HG03571 (cell line): ENCODE results near the gene CLEC16A.

ENCODE experiments used
- ATAC-seq: cut with Tn5 transposase; IDR thresholded peaks from one replicate; pipeline ENCODE4 v1.9.1; 2021; ENCODE audit not compliant: unreplicated experiment

CLEC16A gene

DNA sequence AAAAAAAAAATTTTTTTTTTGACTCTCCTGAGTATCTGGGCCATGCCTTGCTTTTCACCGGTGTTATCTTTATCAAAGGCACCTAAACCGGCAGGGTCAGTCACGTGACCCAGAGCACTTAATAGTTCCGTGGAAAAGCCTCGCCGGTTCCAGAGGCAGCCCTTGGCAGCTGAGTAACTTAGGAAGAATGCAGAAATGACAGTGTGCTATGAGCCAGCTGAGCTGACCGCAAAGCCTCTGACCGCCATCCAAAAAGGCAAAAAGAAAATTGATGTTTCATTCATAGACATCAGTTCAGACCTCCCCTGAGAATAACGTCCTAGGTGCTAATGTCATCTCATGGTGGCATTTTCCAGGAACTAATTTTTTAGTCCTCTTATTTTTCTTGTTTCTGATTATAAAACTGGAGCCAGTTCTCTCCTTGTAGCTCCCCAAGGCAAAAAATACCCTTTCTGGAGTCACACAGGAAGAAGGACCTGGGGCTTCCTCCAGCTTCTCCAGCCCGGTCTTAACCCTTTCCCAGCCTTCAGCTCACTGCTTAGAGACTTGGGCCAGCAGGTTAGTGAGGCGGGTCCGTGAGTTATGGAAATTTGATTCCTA is 189.1 kb downstream of the CLEC16A start:
- ATAC-seq = no peak

DNA sequence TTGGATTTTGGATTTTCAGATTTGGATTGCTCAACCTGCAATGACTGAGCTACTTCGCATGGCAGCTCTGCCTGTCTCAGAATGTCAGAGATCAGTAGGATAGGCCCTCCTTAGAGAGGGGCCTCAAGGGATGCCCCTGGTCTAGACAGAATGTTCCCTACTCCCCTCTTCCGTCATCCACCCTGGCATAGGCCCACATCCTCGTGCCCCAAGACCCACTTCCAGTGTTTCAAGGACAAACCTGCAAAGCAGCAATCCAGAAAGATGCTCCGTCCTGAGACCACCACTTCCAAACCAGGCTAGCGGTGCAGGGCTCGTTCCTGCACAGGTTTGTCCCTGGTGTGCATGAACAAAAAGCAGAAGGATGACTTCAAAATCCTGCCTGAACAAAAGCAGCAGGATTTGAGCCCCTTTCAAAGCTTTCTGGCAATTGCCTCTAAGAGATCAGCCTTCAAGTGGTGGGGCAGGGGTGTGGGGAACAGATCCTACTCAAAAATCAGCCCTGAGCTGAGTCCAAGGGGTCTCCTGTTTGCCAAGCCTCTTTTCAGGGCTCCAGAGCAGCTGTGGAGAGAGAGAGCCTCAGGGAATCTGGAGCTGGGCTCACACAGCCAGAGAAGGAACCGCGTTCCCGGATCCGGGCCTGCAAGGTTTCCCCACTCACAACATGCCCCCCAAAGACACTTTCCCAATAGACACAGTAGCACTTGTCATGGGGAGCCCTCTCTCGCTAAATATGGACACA is 190.5 kb downstream of the CLEC16A start:
- no peak for ATAC-seq

DNA sequence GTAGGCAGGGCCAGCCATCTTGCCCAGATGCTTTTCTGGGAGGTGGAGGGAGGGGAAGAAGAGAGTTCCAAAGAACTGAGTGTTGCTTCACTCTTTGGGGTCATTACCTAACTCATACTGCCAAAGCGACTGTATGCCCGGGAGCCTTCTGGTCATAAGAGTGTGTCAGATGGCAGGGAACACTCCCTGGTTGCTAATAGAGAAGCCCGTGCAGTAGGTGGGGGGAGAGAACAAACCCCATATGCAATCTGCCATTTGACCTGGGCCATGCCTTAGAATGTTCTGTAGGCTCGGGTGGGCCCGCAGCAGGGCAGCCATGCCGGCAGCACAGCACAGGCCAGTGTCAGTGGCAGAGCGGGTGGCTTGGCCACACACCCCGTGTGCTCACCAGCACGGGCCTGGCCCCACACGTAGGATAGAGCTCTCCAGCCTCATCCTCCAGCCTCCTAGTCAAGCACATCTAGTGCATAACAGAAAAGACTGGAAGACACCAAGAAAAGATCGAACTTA is 191.2 kb downstream of the CLEC16A start:
- ATAC-seq = no peak

DNA sequence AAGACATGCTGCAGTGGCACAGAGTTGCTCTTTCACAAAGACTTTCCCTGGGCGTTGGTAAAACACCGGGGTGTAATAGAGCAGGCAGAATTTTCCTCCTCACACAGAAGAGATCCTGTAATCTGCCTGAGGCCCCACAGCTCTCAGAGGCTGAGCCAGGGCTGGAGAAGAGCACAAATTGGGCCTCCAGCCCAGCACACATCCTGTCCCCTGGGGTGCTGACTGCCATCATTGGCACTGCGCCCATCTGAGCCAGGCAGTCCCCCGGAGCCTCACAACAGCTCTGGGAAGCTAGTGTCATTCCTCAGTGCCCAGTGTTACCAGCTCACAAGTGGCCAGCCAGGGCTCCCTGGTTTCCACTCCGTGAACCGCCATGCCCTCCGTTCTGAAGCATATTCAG is 192.2 kb downstream of the CLEC16A start:
- ATAC-seq = no peak

DNA sequence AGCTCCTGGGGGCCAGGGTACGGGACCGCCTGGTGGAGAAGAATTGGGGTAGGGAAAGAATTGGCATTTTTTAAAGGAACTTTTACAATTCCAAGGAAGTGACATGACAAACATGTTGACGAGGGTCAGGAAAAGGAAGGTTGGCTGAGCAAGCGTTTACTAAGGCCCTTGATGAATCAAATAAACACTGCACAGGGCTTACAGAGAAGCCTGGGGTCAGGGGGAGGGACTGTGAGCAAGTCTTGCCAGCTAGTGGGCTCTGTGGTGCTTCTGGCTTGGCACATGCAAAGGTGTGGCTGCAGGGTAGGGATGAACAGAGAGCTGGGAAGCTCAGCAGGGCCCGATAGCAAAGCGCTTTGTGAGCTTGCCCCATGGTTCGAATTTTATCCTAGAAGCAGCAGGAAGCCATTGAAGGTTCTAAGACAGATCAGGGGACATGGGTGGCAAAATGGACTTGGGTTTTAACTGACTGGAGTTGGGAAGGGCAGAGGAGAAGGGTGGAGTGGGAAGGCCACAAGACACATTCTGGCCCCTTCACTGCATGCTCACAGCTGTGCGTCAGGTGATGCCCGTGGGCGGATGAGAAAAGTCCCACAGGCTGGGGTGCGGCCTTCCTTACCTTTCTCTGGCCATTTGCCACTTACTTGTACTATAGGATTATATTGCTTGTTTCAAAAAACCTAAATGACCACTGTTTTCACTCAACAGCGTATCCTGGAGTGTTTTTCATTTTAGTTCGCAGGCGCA is 193.8 kb downstream of the CLEC16A start:
- no peak for ATAC-seq

DNA sequence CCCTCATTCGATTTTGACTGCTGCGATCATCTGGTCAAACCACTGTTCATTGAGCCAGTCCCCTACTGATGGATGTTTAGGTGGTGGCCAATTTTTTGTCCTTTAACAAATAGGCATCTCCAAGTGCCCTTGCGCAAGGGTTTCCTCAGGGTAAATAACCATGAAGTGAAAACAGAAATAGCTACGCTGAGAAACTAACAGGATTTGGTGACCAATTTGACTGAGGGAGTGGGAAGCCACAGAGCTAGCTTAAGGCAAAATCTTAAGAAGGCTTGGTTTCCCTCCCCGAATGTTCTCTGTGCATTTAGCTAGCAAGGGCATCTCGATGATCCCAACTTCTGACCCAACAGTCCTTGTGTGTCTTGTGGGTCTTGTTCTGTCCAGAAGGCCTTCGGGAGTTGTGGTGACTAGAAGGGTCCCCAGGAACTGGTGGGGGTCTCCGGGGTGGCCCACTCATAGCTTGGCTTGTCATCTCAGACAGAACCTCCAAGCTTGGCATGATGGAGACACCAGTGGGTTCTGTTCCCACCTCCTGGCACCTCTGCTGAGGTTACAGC is 194.5 kb downstream of the CLEC16A start:
- ATAC-seq = no peak

DNA sequence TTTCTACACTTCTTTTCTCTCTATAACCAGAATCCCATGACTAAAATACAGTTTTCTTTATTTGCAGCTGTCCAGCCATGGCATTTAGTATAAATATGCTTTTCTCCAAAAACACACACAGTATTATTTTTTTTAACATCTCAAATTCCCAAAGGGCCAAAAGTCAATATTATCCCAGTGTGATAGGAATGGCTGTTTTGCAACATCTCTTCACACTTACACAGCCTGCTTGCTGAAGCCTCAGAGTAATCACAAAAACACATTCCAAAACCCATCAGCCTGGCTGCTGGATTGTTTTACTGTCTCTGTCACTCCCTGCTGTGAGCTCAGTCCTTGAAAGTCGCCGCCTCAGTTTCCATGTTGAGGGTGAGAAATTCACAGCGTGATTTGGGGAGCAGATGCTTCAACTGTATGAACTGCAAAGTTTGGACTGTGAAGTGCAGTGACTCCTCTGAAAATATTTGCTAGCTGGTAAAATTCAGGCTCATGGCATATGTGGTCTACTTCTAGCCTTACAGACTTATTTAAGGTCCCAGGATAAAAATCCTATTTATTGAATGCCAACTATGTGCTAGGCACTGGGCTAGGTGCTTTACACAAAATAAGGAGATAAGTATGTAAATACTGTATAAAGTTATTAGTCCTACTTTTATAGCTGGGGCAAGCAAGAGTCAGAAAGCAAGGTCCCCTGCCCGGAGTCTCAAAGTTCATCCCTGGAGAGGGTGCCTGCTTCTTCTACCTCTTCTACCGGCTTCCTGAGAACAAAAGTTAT is 195.1 kb downstream of the CLEC16A start:
- ATAC-seq = no peak

DNA sequence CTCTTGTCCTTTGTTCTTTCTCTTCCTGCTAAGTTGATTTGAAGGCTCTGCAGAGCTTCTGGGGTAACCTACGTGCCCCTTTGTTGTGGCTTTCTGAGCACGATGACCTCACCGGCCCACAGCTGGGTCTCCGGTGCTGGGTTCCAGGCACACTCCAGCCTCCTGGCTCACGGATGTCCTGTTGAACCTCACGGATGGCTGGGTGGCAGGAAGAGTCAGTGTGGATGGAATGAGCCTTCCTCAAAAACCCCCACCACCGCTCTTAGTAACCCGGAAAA is 195.7 kb downstream of the CLEC16A start:
- no peak for ATAC-seq

DNA sequence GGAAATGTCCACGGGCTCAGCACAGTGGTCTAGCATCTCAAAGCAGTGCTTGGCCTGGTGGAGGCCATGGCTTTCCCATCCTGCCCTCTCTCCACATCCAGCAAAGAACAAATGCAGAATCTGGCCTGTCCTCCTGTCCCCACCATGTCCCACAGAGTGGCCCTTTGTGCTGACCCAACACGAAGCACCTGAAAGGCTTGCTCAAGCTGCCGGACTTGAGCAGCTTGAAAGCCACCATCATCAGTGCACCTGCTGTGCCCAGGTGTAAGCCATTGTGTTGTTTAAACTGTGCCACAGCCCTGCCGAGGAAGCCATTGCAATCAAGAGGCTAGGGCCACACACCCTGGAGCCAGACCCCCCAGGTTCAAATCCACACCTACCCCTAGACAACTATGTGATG is 196.1 kb downstream of the CLEC16A start:
- ATAC-seq = no peak

DNA sequence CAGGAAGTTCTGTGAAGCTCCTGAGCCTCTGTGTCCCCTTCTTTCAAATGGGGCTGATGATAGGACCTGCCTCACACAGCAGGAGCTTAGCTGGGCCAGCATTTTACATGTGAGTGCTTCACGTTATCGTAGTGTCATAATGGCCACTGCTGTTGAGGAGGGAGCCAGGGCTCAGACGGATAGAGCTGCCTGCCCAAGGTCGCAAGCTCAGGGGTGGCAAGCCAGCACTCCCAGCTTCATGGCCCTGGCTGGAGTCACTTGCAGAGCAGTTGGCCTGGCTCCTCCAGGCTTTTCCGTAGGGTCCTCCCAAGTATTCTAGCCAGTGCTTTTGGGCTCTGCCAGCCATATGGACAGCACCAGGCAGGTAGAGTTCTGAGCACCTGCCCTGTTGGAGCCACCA is 196.5 kb downstream of the CLEC16A start:
- ATAC-seq = no peak

DNA sequence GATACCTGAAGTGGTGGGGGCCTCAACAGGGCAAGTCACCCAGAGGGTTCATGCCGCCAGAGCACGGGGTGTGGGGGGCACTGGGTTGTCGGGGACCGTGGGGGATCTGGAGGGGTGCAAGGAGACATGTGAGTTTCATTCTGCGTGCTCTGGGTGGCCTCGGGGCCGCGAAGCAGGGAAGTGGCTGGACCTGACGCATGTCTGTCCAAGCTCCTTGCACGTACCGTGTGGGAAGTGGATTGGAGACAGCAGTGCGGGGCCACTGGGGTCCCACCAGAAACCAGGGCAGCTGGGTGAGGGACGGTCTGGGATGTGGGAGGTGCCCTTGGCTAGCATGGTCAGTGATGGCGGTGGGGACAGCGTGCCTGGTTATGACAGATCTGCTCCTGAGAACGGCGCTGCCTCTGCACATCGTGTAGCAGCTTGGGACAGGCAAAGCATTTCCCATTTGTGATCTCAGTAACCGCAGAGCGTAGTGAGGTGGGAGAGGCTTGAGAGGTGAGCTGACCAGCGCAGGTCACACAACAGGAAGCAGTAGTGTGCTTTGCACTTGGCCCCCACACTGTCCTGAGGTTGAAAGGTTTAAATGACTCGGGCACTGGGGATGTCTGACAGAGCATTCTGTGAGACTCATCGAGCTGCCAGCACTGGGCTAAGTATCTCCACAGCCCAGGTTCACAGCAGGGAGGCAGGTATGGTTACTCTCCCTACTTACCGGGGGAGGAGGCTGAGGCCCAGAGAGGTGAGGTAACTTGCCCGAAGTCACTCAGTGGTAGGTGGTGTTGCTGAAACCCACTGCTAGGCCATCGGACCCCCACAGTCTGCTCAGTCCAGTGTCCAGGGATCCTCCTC is 197.3 kb downstream of the CLEC16A start:
- ATAC-seq = no peak

DNA sequence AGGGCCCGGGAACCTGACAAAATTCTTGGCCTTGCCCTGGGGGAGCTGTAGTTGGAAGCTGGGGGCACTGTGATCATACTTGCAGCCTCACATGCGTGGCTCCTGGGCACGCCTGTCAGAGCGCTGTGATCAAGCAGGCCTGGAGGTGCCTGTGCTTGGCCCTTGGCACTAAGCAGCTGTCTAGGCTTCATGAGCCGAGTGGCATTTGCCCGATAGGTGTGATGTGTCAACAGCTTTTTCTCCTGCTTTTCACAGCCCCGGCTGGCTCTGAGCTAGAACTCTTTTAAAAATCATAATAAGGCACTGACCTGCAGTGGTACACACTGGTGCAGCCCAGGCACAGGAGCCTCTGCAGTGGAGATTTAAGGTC is 197.9 kb downstream of the CLEC16A start:
- no peak for ATAC-seq

DNA sequence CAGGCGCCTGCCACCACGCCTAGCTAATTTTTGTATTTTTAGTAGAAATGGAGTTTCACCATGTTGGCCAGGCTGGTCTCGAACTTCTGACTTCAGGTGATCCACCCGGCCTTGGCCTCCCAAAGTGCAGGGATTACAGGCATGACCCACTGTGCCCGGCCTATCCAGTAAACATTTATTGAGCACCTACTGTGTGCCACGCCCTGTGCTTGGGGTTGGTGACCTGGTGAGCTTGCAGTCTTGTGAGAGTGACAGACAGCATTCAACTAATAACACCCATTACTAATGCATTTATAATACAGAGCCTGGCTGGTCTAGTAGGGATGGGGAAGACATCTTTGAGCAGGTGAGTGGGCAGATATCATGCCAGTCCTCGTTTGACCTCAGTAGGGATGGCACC is 198.6 kb downstream of the CLEC16A start:
- no peak for ATAC-seq

DNA sequence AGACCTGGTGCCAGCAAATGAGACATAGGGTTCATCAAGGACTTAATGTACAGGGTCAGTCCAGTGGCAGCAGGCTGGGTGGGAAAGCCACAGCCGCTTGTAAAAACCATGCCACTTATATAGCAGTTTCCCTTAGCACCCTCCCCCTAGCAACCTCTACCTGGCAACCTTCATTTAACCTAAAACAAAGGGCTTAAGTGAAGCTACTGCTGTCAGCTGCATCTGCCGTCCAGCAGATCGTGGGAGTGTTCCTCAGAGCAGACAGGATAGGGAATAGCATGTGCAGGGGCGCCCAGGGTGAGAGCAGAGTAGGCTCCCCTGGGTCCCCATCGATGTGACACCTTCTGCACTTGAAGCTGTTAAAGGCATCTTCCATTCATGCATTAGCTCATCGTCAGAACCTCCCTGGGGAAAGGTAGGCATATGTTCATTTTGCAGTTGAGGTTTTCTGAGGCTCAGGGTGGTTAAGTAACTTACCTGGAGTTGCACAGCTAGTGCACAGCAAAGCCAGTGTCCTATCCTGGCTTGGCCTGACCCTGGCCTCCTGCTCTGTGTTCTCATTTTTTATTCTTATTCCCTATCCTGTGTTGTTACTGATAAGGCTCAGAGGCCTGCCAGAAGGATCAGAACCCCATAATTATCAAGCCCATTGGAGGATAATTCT is 199.1 kb downstream of the CLEC16A start:
- ATAC-seq = no peak

DNA sequence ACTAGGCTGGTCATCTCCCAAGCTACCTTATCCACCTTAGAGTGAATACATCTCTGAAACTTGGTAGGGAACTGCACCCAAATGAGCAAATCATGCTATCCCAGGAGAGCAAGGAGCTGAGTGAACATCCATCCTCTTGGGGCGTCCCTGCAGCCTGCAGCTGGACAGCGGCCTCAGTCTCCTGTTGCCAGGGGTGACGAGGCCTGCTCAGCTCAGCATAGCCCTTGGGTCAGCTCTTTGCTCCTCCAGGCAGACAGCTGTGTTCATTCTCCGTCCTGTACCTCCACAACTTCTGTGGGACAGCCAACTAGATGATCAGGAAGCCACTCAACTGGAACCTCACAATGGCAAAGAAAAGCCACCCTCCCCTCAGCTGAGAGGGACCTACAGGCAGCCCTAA is 199.8 kb downstream of the CLEC16A start:
- no peak for ATAC-seq

DNA sequence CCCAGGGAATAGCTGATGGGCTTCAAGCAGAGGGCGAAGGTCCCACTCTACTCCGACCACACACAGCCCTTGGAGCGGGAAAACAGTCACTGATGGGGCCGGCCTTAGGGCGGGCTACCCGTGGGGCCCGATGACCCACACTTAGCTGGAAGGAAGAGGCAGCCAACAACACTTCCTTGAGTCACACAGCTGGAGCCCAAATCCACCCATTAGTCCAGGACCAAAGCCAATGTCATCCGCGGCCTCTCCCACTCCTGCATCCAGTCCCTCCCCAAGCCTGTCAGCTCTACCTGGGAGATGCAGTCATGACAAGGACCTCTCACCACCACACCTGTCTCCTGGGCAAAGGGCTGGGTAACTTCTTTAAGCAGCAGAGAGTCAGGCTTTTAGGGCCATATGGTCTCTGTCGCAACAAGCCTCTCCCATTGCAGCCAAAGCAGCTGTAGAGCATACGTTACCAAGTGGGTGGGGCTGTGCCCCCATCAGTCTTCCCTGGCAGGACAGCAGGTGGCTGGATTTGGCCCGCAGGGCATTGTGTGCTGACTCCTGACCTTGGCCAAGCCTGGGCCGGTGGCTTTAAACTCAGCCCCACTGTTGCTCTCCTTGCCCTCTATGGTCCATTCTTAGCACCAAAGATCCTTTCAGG is 200.9 kb downstream of the CLEC16A start:
- no peak for ATAC-seq

DNA sequence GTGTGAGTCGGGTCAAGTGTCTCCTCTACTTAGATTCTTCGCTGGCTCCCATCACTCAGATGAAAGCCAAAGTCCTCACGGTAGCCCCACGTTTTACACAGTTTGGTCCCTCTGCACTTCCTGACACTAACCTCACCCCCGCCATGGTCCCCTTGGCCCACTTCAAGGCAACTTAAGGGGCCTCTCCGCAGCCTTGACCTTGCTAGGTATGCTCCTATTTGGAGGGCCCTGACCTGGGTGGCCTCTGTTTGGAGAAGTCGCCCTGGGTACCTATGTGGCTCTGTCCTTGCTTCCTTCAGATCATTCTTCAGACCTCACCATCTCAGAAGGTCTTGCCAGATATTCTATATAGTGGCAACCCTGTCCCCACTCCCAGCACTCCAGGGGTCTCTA is 201.5 kb downstream of the CLEC16A start:
- ATAC-seq = no peak

DNA sequence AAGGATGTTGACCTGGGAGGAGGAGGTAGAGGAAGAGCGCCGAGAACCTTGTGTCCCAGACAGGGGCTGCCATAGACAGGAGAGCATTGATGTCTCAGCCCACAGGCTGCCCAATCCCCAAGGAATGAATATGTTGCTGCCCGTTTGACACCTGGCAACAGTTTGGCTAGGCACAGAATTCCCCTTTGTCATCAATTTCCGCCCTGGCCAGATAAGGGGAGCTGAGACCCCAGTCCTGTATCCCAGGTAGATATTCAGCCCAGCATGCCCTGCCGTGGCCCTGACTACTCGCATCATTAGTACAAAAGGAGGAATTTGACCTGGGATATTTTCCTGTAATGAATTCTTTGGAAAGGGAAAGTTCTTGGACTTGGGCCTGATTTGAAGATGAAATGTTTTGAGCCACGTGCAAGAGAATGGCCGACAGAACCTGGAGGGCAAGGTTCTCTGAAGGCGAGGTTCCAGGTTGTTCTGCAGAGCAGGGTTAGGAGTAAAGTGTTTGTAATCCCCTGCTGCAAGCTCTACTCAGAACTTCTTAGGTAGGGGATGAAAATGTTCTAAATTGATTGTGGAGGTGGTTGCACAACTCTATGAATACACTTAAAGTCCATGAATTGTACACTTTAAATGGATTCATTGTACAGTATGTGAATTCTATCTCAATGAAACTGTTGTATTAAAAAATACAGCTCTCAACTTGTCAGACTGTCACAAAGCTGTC is 202.8 kb downstream of the CLEC16A start:
- no peak for ATAC-seq
